ENCODE data around the gene BACE1.
"Not testable (repeated sequence)": the region's sequence is repeated elsewhere in the genome, so short reads cannot be mapped to it uniquely, and the experiment has no call there.

BACE1 gene

DNA sequence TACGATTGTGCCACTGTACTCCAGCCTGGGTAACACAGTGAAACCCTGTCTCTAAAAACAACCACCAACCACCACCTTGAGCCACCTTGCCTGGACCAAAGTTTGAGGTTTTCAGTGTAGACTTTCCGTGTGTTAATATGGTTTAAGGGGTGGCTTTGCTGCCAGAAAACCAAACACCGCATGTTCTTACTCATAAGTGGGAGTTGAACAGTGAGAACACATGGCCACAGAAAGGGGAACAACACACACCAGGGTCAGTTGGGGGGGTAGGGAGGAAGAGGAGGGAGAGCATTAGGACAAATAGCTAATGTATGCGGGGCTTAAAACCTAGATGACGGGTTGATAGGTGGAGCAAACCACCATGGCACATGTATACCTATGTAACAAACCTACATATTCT lies 43.9 kb downstream of the BACE1 start:
- not testable (repeated sequence) for DNase-seq

DNA sequence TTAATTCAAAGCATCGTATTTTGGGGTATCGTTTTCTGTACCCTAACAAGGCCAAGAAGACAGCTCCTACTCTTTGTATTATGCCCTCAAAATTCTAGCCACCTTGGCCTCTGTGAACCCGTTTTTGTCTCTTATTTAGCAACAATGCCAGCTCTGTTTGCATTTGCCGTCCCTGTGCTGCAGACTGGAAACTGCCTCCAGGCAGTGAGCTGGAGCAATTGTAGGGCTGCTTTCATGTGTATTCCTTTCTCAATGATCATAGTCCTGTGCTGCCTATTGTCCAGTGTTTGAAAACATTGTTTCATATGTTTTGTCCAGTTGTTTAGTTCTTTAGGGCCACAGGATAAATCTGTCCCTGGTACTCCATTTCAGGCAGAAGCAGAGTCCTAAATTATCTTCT lies 44.8 kb downstream of the BACE1 start:
- no peak for DNase-seq

DNA sequence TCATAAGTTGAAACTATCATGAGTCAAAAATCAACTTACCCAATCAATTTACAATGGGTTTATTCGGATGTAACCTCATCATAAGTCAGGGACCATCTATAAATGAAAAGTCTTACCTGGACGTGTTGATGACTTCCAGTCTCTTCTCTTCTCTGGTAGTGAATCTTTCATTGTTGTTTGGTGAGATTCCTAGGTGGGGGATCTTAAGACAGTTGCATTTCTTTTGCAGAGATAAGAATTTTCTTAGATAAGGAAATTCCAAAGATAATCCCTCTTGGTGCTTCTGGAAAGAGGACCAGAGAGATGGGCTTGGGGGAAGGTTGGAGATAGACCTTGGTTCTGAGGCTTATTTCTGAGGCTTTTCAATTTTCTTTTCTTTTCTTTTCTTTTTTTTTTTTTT lies 46.2 kb downstream of the BACE1 start:
- no peak for DNase-seq

DNA sequence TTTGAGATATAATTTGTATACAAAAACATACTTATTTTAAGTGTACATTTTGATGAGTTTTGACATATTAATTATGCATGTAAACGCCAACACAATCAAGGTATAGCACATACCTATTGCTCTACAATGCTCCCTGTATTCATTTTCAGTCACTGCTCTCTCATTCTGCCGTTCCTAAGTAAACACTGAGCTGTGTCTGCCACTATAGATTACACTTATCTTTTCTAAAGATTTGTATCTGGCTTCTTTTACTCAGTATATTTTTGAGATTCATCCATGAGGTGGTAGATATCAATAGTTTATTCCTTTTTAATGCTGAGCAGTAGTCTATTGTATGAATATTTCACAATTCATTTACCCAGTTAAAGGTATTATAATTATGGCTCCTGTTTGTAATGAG lies 50.3 kb downstream of the BACE1 start:
- no peak for DNase-seq

DNA sequence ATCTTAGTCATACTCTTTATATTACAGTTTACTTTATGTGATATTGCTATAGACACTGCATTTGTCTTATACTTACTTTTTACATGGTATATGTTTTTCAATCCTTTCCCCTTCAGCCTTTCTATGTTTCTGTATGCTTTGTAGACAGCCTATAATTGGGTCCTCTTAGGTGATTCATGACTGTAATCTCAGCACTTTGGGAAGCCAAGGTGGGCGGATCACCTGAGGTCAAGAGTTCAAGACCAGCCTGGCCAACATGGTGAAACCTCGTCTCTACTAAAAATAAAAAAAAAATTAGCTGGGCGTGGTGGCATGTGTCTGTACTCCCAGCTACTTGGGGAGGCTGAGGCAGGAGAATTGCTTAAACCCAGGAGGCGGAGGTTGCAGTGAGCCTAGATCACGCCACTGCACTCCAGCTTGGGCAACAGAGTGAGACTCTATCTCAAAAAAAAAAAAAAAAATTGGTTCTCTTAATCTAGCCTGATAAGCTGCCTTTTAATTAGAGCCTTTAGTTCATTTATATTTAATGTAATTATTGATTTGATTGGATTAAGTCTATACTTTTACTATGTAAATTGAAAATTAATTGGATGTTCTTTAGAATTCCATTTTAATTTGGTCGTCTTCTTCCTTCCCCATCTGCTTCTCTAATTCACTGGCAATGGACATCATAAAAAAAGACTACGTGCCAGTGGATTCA lies 51.3 kb downstream of the BACE1 start:
- not testable (repeated sequence) for DNase-seq

DNA sequence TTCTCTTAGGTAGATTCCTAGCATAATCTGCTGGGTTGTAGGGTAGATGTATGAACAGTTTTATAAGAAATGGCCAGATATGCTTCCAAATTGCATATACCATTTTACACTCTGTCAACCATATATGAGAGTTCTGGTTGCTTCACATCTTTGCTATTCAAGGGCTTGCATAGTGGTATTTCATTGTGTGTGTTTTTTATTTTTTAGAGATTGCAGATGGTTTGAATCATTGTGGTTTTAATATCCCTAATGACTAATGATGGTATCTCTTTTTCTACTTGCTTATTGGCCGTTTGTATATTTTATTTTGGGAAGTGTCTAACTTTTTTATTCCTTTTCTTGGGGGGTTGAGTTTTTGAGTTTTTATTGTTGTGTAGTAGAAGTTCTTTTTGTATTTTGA lies 56.6 kb downstream of the BACE1 start:
- DNase-seq: no peak

DNA sequence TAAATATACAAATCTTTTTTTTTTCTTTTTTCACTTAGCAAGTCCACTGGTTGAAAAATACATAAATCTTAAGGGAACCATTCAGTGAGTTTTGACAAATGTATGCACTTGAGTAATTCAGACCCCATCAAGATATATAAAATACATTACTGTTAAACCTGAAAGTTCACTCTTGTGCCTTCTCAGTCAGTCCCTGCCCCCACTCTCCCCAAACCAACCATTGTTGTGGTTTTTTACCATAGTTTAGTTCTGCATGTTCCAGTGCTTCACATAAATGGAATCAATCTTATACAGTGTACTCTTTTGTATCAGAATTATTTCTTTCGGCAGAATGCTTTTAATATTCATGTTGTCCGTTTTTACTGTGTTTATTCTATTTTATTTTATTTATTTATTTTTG lies 57.5 kb downstream of the BACE1 start:
- DNase-seq: no peak

DNA sequence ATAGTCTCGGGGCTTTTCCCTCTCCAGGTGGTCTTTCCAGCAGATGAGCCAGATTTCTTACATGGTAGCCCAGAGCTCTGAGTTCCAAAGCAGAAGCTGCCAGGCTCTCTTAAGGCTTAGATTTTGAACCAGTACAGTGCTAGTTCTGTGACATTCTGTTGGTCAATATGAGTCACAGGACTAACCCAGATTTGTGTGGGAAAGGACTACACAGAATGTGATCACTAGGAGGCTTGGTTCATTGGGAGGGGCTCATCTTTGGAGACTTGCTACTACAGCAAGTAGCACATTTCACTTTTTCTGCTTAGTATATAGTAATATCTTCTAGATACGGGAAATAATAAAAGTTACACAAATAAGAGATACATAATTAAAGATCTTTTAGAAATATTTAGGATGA lies 59.5 kb downstream of the BACE1 start:
- no peak for DNase-seq

DNA sequence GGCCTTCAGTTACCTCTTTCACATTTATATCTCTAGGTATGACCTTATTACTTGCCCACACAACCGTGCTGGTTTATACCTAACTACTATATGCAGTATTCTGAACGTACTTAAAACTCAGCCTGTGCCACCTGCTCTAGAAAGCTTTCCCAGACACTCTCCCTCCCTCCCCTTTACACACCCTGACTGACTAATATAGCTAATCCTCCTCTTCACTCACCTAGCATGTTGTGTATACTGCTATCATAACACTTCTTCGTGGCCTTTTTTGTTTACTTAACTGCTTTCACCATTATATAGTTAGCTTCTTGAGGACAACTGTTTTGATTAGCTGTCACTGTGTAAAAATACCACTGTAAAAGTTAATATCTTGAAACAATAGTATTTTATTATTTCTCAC lies 60.1 kb downstream of the BACE1 start:
- no peak for DNase-seq

DNA sequence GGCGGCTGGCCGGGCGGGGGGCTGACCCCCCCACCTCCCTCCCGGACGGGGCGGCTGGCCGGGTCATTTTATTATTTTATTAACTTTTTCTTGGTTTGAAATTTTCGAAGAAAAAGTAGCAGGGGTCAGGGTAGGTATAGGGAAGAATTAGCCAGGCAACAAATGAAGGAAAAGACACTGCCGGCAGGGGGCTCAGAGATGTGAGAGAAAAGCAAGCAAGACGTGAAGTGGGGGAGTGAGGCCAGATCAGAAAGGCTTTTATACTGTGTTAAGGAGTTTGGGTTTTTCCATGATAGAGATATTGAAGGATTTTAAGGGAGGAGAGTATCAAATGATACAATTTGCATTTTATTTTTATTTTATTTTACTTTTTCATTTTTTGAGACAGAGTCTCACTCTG lies 64.5 kb downstream of the BACE1 start:
- no peak for DNase-seq

DNA sequence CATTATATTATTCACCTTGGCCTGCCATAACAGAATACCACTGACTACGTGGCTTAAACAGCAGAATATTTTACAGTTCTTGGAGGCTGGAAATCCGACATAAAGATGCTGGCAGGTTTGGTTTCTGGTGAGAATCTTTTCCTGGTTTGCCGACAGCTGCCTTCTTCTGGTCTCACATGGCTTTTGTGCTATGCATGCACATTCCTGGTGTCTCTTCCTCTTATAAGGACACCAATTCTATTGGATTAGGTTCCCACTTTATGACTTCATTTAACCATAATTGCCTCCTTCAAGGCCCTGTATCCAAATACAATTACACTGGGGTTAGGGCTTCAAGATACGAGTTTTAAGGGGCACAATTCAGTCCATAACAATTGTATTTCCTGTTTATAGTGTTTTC lies 66.5 kb downstream of the BACE1 start:
- DNase-seq: no peak

DNA sequence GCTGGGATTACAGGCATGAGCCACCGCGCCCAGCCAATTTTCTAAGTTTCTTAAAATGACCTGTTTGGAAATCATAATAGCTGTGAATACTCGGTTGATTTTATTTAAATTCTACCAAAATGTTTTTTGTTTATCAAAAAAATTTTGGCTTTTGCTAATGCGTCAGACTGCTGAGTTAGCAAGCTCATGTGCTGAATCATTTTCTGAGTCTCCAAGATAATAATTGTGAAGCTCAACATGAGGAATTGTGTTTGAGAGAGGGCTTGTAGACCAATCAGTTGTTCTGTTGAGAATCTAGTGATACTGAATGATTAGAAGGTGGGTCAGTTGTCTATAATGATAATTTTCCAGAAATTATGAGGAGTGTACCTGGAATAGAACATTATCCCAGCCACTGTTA lies 67.7 kb downstream of the BACE1 start:
- no peak for DNase-seq

DNA sequence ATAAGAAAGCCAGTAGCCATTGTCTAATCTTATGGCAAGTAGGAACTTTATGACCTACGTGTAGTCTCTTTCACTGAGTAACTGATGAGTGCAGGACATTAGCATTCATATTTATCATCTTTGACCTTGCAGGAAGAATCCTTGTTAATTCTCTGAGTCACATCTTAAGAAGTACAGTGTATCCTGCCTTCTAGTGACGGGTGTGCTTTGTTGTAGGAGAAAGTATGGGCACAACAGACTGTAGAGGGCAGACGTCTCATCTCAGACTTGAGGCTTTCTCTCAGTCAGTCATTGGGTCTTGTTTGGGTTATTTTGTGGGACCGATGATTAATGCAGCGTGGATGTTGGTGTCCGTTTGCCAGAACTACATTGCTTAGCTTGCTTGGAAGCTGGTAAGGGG lies 76.8 kb downstream of the BACE1 start:
- DNase-seq: no peak

DNA sequence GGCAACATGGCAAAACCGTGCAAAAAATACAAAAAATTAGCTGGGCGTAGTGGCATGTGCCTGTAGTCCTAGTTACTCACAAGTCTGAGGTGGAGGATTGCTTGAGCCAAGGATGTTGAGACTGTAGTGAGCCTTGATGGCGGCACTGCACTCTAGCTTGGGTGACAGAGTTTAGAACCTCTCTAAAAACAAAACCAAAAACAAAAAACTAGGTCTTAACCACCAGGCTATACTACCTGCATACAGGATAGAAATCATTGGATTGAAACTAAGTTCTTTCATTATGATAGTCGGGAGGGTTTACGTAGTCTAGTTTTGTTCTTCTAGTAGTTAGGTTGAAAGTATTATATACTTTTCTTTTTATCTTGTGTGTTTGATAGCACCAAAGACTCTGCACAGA lies 77.8 kb downstream of the BACE1 start:
- DNase-seq: no peak

All from CD4-positive, alpha-beta T cell treated with Interleukin-4 for 4 hours (primary cell).